Umbilical cord (tissue), 2 donors: Measurements from ENCODE around the gene PCNX3. TPM values are rescaled to one million over a fixed set of nuclear protein-coding genes. Genes with fewer than 3 reads are reported as not detected.

Experiments used
- DNase-seq: peaks from one replicate; pipeline ENCODE4 v3.0.0-alpha.2; 2015; ENCODE audit warnings: low spot score
- total RNA-seq: library from RNA; depleted of rRNA; stranded (reverse); fragments of >200 nt; gene quantifications from one replicate; pipeline ENCODE4 v1.2.3, GENCODE V29; 2014; ENCODE audit warnings: low replicate concordance; ENCODE audit not compliant: insufficient read depth

Gene PCNX3
- total RNA-seq, 1 donor from 2014 or later: 7.2 TPM

DNA sequence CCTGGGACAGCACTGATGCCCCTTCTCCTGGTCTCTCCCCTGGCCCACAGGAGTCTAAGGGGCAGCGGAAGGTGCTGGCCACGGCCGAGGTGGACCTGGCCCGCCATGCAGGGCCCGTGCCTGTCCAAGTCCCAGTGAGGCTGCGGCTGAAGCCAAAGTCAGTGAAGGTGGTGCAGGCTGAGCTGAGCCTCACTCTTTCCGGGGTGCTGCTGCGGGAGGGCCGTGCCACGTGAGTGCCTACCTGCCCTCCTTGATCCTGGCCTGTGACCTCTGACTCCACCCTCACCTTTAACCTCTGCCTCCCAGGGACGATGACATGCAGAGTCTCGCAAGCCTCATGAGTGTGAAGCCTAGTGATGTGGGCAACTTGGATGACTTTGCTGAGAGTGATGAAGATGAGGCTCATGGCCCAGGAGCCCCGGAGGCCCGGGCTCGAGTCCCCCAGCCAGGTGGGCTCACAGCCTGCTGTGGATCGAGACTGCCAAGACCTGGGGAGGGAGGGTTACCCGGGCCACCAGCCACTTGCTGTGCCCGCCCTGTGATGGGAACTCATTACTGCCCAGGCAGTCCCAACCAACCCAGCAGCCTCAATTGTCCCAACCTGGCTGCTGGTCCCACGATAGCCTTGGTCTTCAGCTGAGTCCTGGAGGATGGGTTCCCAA, 35.4 kb upstream of the PCNX3 start:
- DNase-seq: no peak

DNA sequence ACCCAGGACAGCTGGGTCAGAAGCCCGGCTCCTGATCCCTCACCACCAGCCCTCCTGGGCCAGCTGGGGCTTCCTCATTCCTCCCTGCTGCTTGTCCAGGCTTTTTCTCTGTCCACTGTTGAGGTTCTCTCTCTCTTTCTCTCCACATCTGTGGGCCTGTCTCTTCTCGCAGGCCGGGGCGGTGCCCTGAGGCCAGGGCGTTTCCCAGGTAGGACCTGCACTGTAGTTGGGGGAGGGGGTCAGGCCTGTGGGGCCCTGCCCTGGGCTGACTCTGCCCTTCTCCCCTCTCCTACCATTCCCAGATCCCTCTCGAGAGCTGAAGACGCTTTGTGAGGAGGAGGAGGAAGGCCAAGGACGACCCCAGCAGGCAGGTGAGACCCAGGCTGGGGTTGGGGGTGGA, 34.8 kb upstream of the PCNX3 start:
- no peak for DNase-seq

- no peak for DNase-seq
These were observed 33.6 kb upstream of the PCNX3 start for GRCh38 chr11:65581928-65582327.

GRCh38 chr11:65583589-65583988, 32.0 kb upstream of the PCNX3 start:
- DNase-seq: no peak

DNA sequence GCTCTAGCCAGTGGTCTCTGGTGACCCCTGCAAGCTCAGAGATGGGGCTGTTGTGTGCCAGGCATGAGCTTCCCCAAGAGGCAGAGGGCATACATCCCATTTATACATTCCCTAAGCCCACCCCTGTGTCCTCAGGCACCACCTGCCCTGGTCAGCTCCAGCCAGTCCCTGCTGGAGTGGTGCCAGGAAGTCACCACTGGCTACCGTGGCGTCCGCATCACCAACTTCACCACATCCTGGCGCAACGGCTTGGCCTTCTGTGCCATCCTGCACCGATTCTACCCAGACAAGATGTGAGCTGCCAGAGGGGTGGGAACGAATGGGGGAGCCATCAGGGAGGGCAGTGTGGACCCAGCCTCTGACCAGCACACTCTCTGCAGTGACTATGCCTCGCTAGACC, 31.5 kb upstream of the PCNX3 start:
- no peak for DNase-seq

GRCh38 chr11:65584723-65585171, 30.8 kb upstream of the PCNX3 start:
- no peak for DNase-seq

DNA sequence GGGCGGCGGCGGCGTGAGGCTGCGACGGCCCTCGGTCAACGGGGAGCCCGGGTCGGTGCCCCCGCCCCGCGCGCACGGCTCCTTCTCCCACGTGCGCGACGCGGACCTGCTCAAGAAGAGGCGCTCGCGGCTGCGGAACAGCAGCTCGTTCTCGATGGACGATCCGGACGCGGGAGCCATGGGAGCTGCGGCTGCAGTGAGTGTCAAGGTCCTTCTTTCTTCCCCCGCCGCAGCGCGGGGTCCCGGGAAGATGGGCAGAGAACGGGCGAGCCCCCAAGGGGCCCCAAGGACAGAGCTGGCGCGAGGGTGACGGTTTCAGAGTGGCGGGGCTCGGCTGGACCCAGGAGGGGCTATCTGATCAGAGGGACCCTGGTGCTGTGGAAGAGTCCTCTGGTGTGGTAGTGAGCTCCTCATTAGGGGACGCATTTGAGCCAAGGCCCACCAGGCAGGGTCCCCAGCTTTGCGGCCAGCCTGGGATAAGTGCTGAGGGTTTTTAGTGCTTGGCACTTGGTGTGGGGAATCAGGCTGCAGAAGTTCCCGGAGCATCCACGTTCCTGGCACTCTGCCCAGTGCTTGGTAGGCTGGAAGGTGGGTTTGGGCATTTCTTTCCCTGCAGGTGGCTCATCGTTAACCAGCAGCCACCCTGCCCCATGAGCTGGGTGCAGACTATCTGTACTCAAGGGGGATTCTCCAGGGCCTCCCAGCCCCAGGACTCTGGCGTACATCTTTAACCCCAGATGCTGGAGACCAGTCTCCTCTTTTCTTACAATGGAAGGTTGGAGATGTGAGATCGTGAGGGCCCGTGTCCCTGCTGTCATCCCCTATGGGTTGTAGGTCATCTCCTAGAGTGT, 30.0 kb upstream of the PCNX3 start:
- no peak for DNase-seq

DNA sequence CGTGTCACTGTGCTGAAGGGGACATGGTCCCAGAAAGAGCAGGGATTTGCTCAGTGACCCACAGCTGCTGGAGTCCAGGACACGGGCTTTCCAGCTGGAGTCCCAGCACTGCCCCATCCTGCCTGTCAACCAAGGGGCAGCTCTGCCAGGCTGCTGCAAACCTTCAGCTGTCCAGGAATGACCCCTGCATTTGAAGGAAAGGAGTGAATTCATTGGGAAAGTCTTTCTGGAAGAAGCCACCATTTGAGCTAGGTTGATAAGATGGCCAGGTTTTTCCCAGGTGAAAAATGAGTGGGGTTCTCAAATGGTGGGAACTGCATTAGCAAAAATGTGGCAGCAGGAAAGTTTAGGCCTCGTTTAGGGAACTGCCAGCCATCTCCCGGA, 29.3 kb upstream of the PCNX3 start:
- no peak for DNase-seq

DNA sequence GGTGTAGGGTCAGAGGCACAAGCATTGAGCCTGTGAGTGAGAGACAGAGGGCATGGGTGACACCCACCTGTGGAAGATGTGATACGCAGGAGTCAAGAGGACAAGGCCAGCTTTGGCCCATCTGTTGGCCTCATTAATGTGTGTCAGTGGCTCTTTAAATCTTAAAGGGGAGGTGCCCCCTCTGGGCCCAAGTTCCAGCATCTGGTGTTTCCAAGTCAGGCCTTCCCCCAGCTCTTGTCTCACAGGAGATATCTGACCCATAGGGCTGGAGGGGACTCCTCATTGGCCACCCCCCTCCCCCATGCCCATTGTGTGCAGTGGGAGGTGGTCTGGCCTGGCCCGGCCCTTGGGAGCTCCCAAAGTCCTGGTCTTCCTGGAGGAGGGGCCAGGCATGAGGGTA, 28.9 kb upstream of the PCNX3 start:
- DNase-seq: peak; percentile 91

DNA sequence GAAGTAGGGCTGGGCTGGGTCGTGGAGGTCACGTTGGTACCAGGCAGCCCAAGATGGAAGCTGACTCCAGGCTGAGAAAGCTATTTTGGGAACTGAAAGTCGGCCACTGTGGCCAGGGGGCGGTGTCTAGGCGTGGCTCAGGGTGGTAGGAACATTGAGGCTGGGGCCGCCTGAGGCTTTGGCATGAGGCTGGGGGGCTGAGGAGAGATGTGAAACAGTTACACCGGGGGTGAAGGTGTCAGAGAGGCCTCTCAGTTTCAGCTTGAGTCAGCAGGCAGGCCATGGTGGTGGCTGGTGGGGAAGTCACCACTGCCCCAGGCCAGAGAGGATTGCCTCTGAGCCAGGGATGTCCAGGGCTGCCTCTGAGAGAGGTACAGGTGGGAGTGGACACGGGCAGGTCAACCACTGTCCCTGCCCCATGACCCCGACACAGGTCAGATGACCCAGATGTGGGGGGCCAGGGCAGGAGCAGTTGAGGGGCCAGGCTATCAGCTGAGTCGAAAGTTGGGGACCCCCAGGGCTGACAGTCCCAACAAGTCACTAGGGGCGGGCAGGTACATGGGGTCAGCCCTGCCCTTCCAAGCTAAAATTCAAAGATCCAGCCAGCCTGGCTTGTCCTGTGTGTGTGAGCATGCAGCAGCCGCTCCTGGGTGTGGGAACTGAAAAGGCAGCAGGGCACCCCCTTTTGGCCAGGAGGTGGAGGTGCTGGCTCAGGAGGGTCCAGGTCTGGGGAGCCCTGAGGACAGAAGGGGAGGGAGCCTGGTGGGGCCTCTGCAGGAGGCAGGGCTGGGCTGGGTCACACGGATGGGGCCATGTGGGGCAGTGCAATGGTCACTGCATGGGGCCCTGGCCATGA, 27.1 kb upstream of the PCNX3 start:
- no peak for DNase-seq

- no peak for DNase-seq
These were observed 25.9 kb upstream of the PCNX3 start for GRCh38 chr11:65589444-65590239.

GRCh38 chr11:65590240-65590738, 25.3 kb upstream of the PCNX3 start:
- DNase-seq: no peak

GRCh38 chr11:65591939-65592857, 23.4 kb upstream of the PCNX3 start:
- no peak for DNase-seq

DNA sequence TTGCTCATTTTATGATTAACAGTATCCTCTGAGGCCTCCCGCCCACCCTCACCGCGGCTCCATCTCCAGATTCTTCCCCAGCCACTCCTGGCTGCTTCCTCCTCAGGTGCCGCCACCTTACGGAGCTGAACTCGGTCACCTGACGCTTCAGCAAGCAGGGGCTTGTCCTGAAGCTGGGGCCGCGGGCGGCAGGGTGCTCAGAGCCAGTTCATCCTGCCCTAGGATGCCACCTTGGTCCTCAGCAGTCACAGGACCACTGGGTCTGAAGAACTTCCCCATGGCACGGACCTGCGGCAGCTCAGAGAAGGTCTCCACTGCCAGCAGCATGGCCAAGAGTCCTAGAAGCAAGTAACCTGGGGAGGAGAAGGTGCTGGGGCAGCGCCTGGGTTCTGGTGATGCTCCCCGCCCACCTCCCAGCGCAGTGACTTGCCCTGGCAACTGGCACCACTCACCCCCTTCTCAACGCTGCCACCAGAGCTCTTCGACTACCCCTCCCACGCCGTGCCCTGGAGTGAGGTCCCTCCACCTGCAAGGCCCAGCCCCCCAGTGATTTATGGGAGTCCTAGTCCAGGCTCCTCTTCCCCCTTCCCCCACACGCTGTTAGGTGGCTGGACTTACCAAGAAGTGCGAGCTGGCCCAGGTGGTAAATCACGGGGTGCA, 22.6 kb upstream of the PCNX3 start:
- no peak for DNase-seq

DNA sequence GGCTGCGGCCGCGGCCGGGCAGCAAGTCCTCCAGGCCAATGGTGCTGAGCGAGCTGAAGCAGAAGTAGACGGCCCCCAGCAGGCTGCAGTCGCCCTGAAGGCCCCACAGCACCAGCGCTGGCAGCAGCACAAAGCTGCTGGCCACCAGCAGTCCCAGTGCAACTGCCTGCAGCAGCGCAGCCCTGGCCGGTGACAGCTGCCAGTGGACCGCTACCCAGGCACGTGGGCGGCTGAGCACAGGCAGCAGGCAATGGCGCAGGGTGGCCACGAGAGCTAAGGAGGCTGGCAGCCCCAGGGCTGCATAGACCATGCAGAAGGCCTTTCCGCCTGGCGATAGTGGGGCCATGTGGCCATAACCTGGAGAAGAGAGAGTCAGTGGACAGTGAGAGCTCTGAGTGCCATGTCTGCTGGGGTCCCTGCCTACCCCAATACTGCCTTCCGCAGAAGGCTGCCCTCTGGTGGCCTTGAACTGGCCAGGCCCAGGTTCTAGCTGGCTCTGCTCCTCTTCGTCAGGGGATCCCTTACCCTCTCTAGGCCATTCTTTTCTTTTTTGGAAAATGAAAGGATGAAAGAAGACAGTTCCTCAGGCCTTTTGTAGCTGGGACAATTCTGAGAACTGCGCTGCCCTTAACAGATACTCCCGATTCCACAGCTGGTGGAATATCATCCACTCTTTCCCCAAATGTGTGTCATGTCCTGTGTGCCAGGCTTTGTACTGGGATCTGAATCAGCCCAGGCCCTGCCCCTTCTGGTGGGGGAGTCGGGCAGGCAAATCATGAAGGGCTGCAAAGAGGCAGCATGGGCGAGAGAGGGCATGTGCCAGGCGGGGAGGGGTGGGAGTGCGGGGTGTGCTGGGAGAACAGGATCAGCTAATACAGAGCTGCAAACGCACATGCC, 21.8 kb upstream of the PCNX3 start:
- no peak for DNase-seq

GRCh38 chr11:65595131-65595530, 20.4 kb upstream of the PCNX3 start:
- no peak for DNase-seq

GRCh38 chr11:65595543-65596281, 19.9 kb upstream of the PCNX3 start, which contains the start of gene KCNK7:
Gene KCNK7, minus strand, starts transcription at chr11:65595800. Its CDS starts 28 bp downstream, at chr11:65595772.
- no peak for DNase-seq

DNA sequence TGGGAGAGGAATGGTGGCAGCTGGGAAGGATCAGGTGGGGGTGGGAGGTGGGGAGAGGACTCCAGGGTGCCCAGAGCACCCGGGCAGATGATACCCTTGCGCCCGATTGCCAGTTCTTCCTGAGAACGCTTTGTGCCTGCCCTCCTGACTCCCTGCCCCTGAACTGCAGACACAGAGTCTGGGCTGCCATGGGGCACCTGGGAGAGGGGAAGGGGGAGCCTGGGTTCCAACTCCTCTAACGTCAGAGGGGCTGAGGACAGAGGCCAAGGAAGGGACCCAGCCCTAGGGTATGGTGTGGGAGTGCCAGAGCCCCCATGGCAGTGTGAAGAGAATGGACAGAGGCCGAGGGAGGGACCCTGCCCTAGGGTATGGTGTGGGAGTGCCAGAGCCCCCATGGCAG, 19.1 kb upstream of the PCNX3 start:
- no peak for DNase-seq
